Measurements from ENCODE around the gene NMT2. TPM values are rescaled to one million over a fixed set of nuclear protein-coding genes. Genes with fewer than 3 reads are reported as not detected.

Gene NMT2
- total RNA-seq, 4 donors from 2014 or later, result 15.7 to 19.4 (median 18.4) TPM

- no peaks in the 10 kb centered on the region for H3K4me1 ChIP-seq
- no peaks in the 10 kb centered on the region for H3K27me3 ChIP-seq
- H3K9me3 ChIP-seq, result no peaks in the 10 kb centered on the region
- ATAC-seq, result no peak
- H3K4me3 ChIP-seq, result no peak overlapping the region
- no peak overlapping the region for H3K27ac ChIP-seq
- H3K36me3 ChIP-seq, result peaks cover 0 to 94% of the 10 kb centered on the region in 2 donors
- WGBS, 2 donors (ENCODE audit: low coverage in 1 of 2), result 63 to 95% methylated on average over 4 of the region's 4 CpGs
- TF ChIP-seq POLR2AphosphoS5 (IDR thresholded peaks at IDR 0.05), result no peak
- TF ChIP-seq POLR2A (IDR thresholded peaks at IDR 0.05), result no peak
- TF ChIP-seq, protein P1, sequence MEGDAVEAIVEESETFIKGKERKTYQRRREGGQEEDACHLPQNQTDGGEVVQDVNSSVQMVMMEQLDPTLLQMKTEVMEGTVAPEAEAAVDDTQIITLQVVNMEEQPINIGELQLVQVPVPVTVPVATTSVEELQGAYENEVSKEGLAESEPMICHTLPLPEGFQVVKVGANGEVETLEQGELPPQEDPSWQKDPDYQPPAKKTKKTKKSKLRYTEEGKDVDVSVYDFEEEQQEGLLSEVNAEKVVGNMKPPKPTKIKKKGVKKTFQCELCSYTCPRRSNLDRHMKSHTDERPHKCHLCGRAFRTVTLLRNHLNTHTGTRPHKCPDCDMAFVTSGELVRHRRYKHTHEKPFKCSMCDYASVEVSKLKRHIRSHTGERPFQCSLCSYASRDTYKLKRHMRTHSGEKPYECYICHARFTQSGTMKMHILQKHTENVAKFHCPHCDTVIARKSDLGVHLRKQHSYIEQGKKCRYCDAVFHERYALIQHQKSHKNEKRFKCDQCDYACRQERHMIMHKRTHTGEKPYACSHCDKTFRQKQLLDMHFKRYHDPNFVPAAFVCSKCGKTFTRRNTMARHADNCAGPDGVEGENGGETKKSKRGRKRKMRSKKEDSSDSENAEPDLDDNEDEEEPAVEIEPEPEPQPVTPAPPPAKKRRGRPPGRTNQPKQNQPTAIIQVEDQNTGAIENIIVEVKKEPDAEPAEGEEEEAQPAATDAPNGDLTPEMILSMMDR (IDR thresholded peaks at IDR 0.05), result no peak
- no peak for TF ChIP-seq EP300 (IDR thresholded peaks at IDR 0.05)
Measured at GRCh38 chr10:15113766-15114165, 54.7 kb downstream of the NMT2 start.

DNA sequence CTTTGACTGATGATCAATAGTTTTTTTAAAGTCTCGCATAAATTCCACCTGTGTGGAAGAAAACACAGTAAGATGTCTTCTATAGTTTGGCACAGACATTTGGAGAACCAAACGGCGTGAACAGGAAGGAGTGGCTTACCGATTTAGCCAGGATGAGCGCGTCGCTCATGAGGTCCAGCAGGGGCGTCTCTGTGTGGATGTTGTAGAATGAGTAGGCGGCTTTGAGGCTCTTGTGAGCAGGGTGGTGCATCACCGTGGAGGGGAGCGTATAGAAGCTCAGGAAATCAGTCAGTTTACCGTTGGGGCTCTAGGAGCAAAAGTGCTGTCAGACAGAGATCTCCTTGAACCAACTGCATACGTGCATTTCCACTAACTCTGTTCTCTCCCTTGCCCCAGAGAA, 55.8 kb downstream of the NMT2 start:
- H3K4me3 ChIP-seq, result no peak overlapping the region
- H3K27me3 ChIP-seq, result no peaks in the 10 kb centered on the region
- no peaks in the 10 kb centered on the region for H3K9me3 ChIP-seq
- peaks cover 0 to 93% of the 10 kb centered on the region in 2 donors for H3K36me3 ChIP-seq
- H3K27ac ChIP-seq, result no peak overlapping the region
- TF ChIP-seq POLR2AphosphoS5 (IDR thresholded peaks at IDR 0.05) (no peak), EP300 (IDR thresholded peaks at IDR 0.05) (no peak), POLR2A (IDR thresholded peaks at IDR 0.05) (no peak)
- TF ChIP-seq, protein P1 (IDR thresholded peaks at IDR 0.05), result no peak
- 91 to 93% methylated on average over 9 to 13 of the region's 13 CpGs for WGBS, 2 donors (ENCODE audit: low coverage in 1 of 2)
- no peaks in the 10 kb centered on the region for H3K4me1 ChIP-seq
- no peak for ATAC-seq

DNA sequence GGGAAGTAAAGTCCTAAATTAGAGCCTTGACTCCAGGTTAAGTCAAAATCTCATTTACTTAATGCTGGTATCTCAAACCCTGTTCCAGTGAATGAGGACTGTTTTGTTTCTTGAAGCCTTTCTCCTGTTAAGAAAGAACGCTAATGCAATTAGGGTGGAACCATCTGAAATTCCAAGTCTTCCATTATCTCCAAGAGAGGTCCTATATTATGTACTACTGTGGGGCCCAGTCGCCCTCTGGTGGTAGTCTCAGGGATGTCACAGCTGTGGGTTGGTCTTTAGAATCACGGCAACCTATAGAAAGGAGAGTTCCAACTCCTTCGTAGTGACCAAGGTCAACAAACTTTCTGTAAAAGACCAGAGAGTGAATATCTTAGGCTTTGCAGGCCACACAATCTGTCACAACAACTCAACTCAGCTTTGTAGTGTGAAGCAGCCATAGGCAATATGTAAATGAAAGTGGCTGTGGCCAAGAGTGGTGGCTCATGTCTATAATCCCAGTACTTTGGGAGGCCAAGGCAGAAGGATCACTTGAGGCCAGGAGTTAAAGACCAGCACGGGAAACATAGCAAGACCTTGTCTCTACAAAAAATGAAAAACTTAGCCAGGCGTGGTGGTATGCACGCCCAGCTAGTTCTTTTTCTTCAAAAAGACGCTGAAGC, 62.0 kb downstream of the NMT2 start:
- peak; percentile 77 for ATAC-seq
- Histone ChIP-seq H3K27me3 (no peaks in the 10 kb centered on the region), H3K27ac (peak overlapping the region in 1 of 4 donors; percentile 19), H3K4me1 (peaks cover 0 to 14% (median 0%) of the 10 kb centered on the region in 3 donors), H3K9me3 (no peaks in the 10 kb centered on the region), H3K4me3 (no peak overlapping the region), H3K36me3 (peaks cover 2 to 92% of the 10 kb centered on the region in 2 donors)
- no peak for TF ChIP-seq POLR2AphosphoS5 (IDR thresholded peaks at IDR 0.05)
- TF ChIP-seq, protein P1 (IDR thresholded peaks at IDR 0.05), result peak; percentile 73 to 86 (median 82)
- WGBS, 2 donors (ENCODE audit: low coverage in 1 of 2), result 46 to 51% methylated on average over 8 of the region's 8 CpGs

DNA sequence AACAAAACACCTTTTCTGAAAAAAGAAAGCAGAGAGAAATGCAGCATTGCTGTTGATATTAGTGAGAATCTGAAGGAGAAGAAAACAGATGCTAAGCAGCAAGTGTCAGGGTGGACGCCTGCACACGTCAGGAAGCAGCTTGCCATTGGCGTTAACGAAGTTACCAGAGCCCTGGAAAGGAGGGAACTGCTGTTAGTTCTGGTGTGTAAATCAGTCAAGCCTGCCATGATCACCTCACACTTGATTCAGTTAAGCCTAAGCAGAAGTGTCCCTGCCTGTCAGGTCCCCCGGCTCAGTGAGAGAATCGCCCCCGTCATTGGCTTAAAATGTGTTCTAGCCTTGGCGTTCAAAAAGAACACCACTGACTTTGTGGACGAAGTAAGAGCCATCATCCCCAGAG, 65.0 kb downstream of the NMT2 start:
- Histone ChIP-seq H3K4me3 (no peak overlapping the region), H3K27me3 (no peaks in the 10 kb centered on the region), H3K4me1 (peaks cover 0 to 30% (median 2%) of the 10 kb centered on the region in 3 donors), H3K9me3 (no peaks in the 10 kb centered on the region), H3K27ac (no peak overlapping the region), H3K36me3 (peaks cover 2 to 75% of the 10 kb centered on the region in 2 donors)
- ATAC-seq, result no peak
- TF ChIP-seq POLR2AphosphoS5 (IDR thresholded peaks at IDR 0.05) (no peak), EP300 (IDR thresholded peaks at IDR 0.05) (no peak), POLR2A (IDR thresholded peaks at IDR 0.05) (no peak)
- TF ChIP-seq, protein P1 (IDR thresholded peaks at IDR 0.05), result no peak
- WGBS, 2 donors (ENCODE audit: low coverage in 1 of 2), result 74% methylated on average over 7 of the region's 9 CpGs; no CpG with 5 or more reads in 1 of the 2 donors

DNA sequence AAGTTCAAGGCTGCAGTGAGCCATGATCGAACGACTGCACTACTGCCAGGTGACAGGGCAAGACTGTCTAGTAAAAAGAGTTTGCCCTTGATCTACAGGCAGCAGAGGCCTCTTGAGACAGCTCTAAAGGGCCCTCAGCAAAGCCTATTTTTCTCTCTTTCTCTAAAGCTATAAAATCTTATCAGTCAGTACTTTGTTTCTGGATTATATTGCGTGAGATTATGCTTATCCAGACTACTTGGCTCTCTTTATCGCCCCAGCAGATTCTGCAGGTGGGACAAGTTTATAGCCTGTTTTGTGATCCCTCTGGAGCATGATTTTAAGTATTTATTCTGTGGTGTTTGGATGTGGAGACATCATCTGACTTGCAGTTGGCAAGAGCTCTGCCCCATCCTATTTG, 68.6 kb downstream of the NMT2 start:
- no peak for ATAC-seq
- 73 to 87% methylated on average over 3 to 4 of the region's 4 CpGs for WGBS, 2 donors (ENCODE audit: low coverage in 1 of 2)
- H3K27ac ChIP-seq, result no peak overlapping the region
- no peaks in the 10 kb centered on the region for H3K27me3 ChIP-seq
- H3K36me3 ChIP-seq, result peaks cover 1 to 46% of the 10 kb centered on the region in 2 donors
- no peak overlapping the region for H3K4me3 ChIP-seq
- TF ChIP-seq POLR2AphosphoS5 (IDR thresholded peaks at IDR 0.05), result no peak
- TF ChIP-seq, protein P1 (IDR thresholded peaks at IDR 0.05), result no peak
- TF ChIP-seq EP300 (IDR thresholded peaks at IDR 0.05), result no peak
- TF ChIP-seq POLR2A (IDR thresholded peaks at IDR 0.05), result no peak
- H3K9me3 ChIP-seq, result no peaks in the 10 kb centered on the region
- H3K4me1 ChIP-seq, result peaks cover 0 to 32% (median 15%) of the 10 kb centered on the region in 3 donors
